Small intestine (tissue), 7 donors: ENCODE measurements around the gene THAP10. TPM values are rescaled to one million over a fixed set of nuclear protein-coding genes. Genes with fewer than 3 reads are reported as not detected.

ENCODE experiments used
- DNase-seq, 2 donors: peaks; one replicate each; pipeline versions ENCODE4 v3.0.0 to v3.0.0-alpha.2; 2013
- FAIRE-seq: peaks from 2 replicates; lab custom pipeline; 2012; peaks lifted over from hg19 to GRCh38; lab: Jason Lieb, UNC
- H3K27ac ChIP-seq, 3 donors: one replicate each; pipeline ENCODE4 v1.5.1; 2013; ENCODE audit warnings: low read length in 2 of 3, mild to moderate bottlenecking in 2 of 3, control low read depth in 1 of 3, inconsistent platforms in 1 of 3, low read depth in 1 of 3, moderate library complexity in 1 of 3
- H3K27me3 ChIP-seq, 3 donors: one replicate each; pipeline ENCODE4 v1.6.1; 2013; ENCODE audit warnings: low read length in 3 of 3, inconsistent platforms in 1 of 3; ENCODE audit not compliant: control insufficient read depth in 3 of 3, insufficient read depth in 3 of 3
- H3K36me3 ChIP-seq, 3 donors: one replicate each; pipeline ENCODE4 v1.6.1; 2013; ENCODE audit warnings: low read length in 3 of 3, inconsistent platforms in 1 of 3, low read depth in 1 of 3, mild to moderate bottlenecking in 1 of 3, moderate library complexity in 1 of 3; ENCODE audit not compliant: control insufficient read depth in 3 of 3, insufficient read depth in 2 of 3
- H3K4me1 ChIP-seq, 3 donors: one replicate each; pipeline ENCODE4 v1.6.1; 2013; ENCODE audit warnings: low read length in 2 of 3, inconsistent platforms in 1 of 3, low read depth in 1 of 3, mild to moderate bottlenecking in 1 of 3, moderate library complexity in 1 of 3; ENCODE audit not compliant: control insufficient read depth in 3 of 3, insufficient read depth in 2 of 3
- H3K4me3 ChIP-seq, 3 donors: one replicate each; pipeline ENCODE4 v1.5.1; 2013; ENCODE audit warnings: low read length in 3 of 3, control low read depth in 1 of 3, inconsistent platforms in 1 of 3, low read depth in 1 of 3, mild to moderate bottlenecking in 1 of 3, moderate library complexity in 1 of 3
- H3K9me3 ChIP-seq, 2 donors: one replicate each; pipeline ENCODE4 v1.6.1; 2013; ENCODE audit warnings: low read depth in 1 of 2, low read length in 1 of 2; ENCODE audit not compliant: control insufficient read depth in 2 of 2, insufficient read depth in 1 of 2
- WGBS, 3 donors: extraction: QIAGEN DNeasy Blood & Tissue Kit; methylation state at CpG; one replicate each; pipeline ENCODE4 v1.1.7; 2013; 5-methylcytosine and 5-hydroxymethylcytosine counted together
- polyA plus RNA-seq, 4 donors: library from polyadenylated mRNA; stranded (reverse) in 3 of 4; unstranded in 1 of 4; fragments of 200-250 nt in 3 of 4; fragments of 120-200 nt in 1 of 4; gene quantifications; one replicate each; pipeline versions ENCODE4 v1.2.1 to v1.2.3, GENCODE V29; 2013
- donor health status: healthy with polysubstance abuse.
- donor health status: control.
- donor health status: control.
- donor health status: Bipolar disorder and iron deficiency.
- donor health status: healthy.

The THAP10 gene
- polyA plus RNA-seq, 4 donors, result 0.89 to 2.5 (median 1.8) TPM

- DNase-seq (no peak), FAIRE-seq (no peak)
- 95 to 99% (median 96%) methylated on average over 2 of the region's 2 CpGs for WGBS, 3 donors
- H3K4me3 ChIP-seq, result no peak overlapping the region
- peaks cover 0 to 8% (median 0%) of the 10 kb centered on the region in 3 donors for H3K4me1 ChIP-seq
- no peak overlapping the region for H3K27ac ChIP-seq
- peaks cover 0 to 7% (median 0%) of the 10 kb centered on the region in 3 donors for H3K36me3 ChIP-seq
- no peaks in the 10 kb centered on the region for H3K27me3 ChIP-seq
- H3K9me3 ChIP-seq, result no peaks in the 10 kb centered on the region
Measured at GRCh38 chr15:70837476-70837875, 54.8 kb downstream of the THAP10 start.

DNA sequence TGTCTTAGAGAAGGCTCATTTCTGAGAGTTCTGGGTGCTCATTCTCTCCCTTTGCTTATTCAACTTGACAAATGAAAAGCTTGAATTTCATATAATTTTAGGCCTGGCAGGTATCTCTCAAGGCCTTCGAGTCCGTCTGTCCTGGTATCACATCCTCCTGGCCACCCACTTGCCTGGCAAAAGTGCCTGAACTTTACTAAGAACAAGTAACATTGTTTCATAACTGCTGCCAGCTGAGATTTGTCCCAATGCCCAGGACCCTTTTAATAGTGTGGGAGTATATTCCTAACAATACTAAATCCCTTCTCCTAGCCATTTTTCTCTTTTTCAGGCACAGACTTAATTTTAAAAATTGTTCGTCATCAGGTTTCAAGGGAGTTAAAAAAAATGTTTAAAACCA, 56.4 kb downstream of the THAP10 start:
- Histone ChIP-seq H3K36me3 (peaks cover 0 to 13% (median 0%) of the 10 kb centered on the region in 3 donors), H3K4me1 (peaks cover 0 to 8% (median 0%) of the 10 kb centered on the region in 3 donors), H3K9me3 (no peaks in the 10 kb centered on the region), H3K27me3 (no peaks in the 10 kb centered on the region), H3K27ac (no peak overlapping the region), H3K4me3 (no peak overlapping the region)
- no peak for DNase-seq
- FAIRE-seq, result no peak
- WGBS, 3 donors, result 82 to 91% (median 88%) methylated on average over 3 of the region's 3 CpGs

- H3K36me3 ChIP-seq, result peaks cover 0 to 13% (median 0%) of the 10 kb centered on the region in 3 donors
- WGBS, 3 donors, result 92 to 96% (median 93%) methylated on average over 6 of the region's 6 CpGs
- DNase-seq (no peak), FAIRE-seq (no peak)
- no peak overlapping the region for H3K4me3 ChIP-seq
- H3K27me3 ChIP-seq, result no peaks in the 10 kb centered on the region
- H3K9me3 ChIP-seq, result no peaks in the 10 kb centered on the region
- H3K27ac ChIP-seq, result no peak overlapping the region
- H3K4me1 ChIP-seq, result peaks cover 0 to 8% (median 0%) of the 10 kb centered on the region in 3 donors
Measured at GRCh38 chr15:70835415-70835814, 56.8 kb downstream of the THAP10 start.

DNA sequence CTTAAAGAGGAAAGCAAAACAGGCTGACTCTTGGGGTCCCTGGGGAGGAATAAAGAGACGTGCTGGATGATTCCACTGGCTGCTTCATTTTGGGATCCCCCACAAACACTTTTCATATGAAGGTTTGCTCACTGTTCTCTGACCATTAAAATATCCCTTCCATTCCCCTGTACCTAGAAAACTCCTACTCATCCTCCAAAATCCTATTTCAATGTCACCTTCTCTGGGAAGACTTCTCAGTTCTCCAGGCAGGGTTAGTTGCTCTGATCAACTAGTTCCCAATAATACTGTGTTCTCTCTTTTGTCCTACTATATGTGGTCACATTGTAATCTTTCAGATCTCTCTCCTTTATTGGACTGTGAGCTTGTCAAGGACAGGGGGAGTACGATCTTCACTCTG, 57.2 kb downstream of the THAP10 start:
- FAIRE-seq (no peak), DNase-seq (no peak)
- Histone ChIP-seq H3K27me3 (no peaks in the 10 kb centered on the region), H3K4me3 (no peak overlapping the region), H3K9me3 (no peaks in the 10 kb centered on the region), H3K4me1 (peaks cover 0 to 8% (median 0%) of the 10 kb centered on the region in 3 donors), H3K36me3 (peaks cover 0 to 13% (median 0%) of the 10 kb centered on the region in 3 donors), H3K27ac (no peak overlapping the region)
- WGBS, 3 donors, result 76 to 92% (median 88%) methylated on average over 2 of the region's 2 CpGs

DNA sequence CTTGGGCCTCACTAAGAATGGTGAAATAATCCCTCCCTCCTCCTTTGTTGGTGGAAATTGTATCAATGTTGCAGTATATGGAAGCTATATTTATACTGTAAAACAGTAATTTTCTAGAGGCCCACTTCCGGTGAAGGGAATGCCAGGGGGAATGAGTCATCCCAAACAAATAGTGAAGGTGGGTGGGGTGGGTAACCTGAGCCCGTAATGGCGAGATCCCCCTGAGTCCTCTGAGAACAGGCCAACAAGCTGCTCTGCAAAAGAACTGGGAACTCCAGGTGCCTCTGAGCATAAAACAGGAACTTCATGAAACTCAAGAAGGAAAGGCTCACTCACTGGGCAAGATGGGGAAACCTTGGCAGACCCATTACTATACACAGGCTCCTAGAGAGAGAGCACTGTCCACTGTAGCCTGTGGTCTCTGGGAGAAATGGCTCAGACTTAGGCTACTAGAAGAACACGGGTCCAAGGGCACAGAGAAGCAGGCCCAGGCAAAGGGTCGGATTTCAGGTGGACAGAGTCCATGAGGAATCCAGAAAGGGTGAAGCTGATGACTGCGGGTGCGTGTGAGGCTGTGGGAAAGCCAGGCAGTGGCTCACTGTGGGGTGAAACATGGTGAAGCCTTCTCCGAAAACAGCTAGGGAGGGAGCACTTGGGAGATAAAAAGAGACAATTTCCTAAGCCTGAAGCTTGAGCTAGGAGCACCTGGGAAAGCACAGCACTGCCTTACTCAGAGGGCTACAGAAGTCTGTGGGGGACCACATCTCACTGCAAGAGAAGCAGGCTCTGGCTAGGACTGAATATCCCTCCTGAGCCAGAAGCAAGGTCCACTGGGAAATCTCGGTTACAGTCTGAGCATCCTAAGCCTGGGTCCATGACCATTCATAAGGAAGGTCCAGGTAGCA, 58.1 kb downstream of the THAP10 start:
- H3K27ac ChIP-seq, result no peak overlapping the region
- FAIRE-seq (no peak), DNase-seq (peak in 1 of 2 donors; percentile 30)
- H3K4me3 ChIP-seq, result no peak overlapping the region
- no peaks in the 10 kb centered on the region for H3K9me3 ChIP-seq
- 53 to 63% (median 57%) methylated on average over 9 of the region's 9 CpGs for WGBS, 3 donors
- H3K27me3 ChIP-seq, result no peaks in the 10 kb centered on the region
- peaks cover 0 to 13% (median 0%) of the 10 kb centered on the region in 3 donors for H3K36me3 ChIP-seq
- H3K4me1 ChIP-seq, result peaks cover 0 to 8% (median 0%) of the 10 kb centered on the region in 3 donors

DNA sequence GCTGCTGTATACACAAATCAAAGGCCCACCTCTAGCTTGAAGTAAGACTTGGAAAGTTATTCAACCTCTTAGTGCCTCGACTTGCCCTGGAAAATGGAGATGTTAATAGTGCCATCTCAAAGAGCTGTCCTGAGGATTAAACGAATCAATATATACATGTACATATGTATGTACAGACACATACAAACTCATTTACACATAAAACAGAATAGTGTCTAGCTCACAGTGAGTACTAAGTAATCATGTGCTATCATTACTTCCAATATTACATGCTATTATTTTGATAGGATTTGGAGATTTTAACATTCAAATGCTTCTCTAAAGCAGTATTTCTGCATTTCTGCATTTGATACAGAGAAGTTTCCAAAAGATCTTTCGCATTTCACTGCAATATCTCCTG, 58.8 kb downstream of the THAP10 start:
- FAIRE-seq, result no peak
- peaks cover 0 to 13% (median 0%) of the 10 kb centered on the region in 3 donors for H3K36me3 ChIP-seq
- 82 to 92% (median 89%) methylated on average over 3 of the region's 3 CpGs for WGBS, 3 donors

DNA sequence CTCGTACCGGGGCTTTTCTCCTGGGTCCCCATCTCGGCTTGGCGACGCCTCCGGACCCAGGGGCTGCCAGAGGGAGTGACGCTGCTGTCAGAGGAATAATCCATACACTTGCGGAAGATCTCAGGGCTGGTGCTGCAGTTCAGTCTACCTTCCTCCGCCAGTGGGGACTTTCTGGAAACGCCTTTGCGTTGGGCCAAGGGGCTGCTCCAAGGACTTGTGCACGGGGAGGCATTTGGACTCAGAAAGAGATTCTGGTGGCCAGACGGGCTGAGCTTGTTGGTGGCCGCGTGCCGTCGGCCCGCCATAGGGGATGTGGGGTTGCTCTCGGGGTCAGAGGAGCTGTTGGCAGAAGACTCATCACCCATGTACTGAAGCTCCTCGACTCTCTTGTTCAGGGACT, 60.1 kb downstream of the THAP10 start:
- Histone ChIP-seq H3K4me1 (peaks cover 0 to 8% (median 0%) of the 10 kb centered on the region in 3 donors), H3K4me3 (no peak overlapping the region), H3K27ac (no peak overlapping the region), H3K9me3 (no peaks in the 10 kb centered on the region), H3K36me3 (peaks cover 0 to 13% (median 0%) of the 10 kb centered on the region in 3 donors), H3K27me3 (no peaks in the 10 kb centered on the region)
- FAIRE-seq, result no peak
- no peak for DNase-seq
- WGBS, 3 donors, result 96% methylated on average over 18 to 20 of the region's 20 CpGs

More for the DNA sequence above, 58.8 kb downstream of the THAP10 start:
- no peaks in the 10 kb centered on the region for H3K27me3 ChIP-seq
- no peak overlapping the region for H3K4me3 ChIP-seq
- H3K27ac ChIP-seq, result no peak overlapping the region
- H3K4me1 ChIP-seq, result peaks cover 0 to 8% (median 0%) of the 10 kb centered on the region in 3 donors
- no peaks in the 10 kb centered on the region for H3K9me3 ChIP-seq
- no peak for DNase-seq
